ENCODE measurements around the gene CPTP. TPM values are rescaled to one million over a fixed set of nuclear protein-coding genes. Genes with fewer than 3 reads are reported as not detected.
A peak's percentile ranks its signal among the peaks of the same experiment; 100 is the strongest.

CPTP gene
- total and polyA plus RNA-seq, 2 of the 13 experiments (the other 11 are each of a cell fraction or from before 2014, with no cell fraction given): 5.5 to 9.3 TPM

- TF ChIP-seq BCLAF1 (IDR thresholded peaks at IDR 0.05) (no peak), RORA (CRISPR knock-in tag; IDR thresholded peaks at IDR 0.05) (no peak), ETV6 (CRISPR knock-in tag; conservative IDR thresholded peaks at IDR 0.05) (no peak), TCF12 (IDR thresholded peaks at IDR 0.05) (no peak), TCF12 (CRISPR knock-in tag; IDR thresholded peaks at IDR 0.05) (0 out of 2 replicates have a peak, but pooled peaks have one; percentile 58), HNRNPLL (IDR thresholded peaks at IDR 0.05; ENCODE audit: low read depth, low read length, poor library complexity, severe bottlenecking) (peak; percentile 57), SOX5 (CRISPR knock-in tag; IDR thresholded peaks at IDR 0.05; ENCODE audit: borderline replicate concordance) (peak; percentile 37; the same call in 1 of the 2 replicates), KLF6 (CRISPR knock-in tag; IDR thresholded peaks at IDR 0.05) (peak; percentile 20; the same call in 1 of the 2 replicates), ZNF318 (CRISPR knock-in tag; IDR thresholded peaks at IDR 0.05) (no peak), E2F5 (CRISPR knock-in tag; conservative IDR thresholded peaks at IDR 0.05) (no peak), TP53 (CRISPR knock-in tag; conservative IDR thresholded peaks at IDR 0.05) (no peak), SP4 (CRISPR knock-in tag; IDR thresholded peaks at IDR 0.05) (no peak; the same call in 1 of the 2 replicates), ASH2L (IDR thresholded peaks at IDR 0.05; ENCODE audit: insufficient read length, low read depth, low read length) (no peak), ARNTL (CRISPR knock-in tag; IDR thresholded peaks at IDR 0.05) (no peak), ZNF343 (CRISPR knock-in tag; IDR thresholded peaks at IDR 0.05) (no peak), ZNF891 (CRISPR knock-in tag; IDR thresholded peaks at IDR 0.05) (no peak)
- TF ChIP-seq, protein P1, sequence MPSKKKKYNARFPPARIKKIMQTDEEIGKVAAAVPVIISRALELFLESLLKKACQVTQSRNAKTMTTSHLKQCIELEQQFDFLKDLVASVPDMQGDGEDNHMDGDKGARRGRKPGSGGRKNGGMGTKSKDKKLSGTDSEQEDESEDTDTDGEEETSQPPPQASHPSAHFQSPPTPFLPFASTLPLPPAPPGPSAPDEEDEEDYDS (CRISPR knock-in tag; IDR thresholded peaks at IDR 0.05): peak; percentile 60
Measured at GRCh38 chr1:1358433-1359271, 34.0 kb downstream of the CPTP start, which contains the start of gene MXRA8 (continued).
